Suppressor macrophage treated with lipopolysaccharide for 1 hour (primary cell): ENCODE results near the gene AUTS2.

Experiments used
- DNase-seq, 3 donors: peaks; one replicate each; pipeline ENCODE4 v3.0.0-alpha.2; 2020 to 2022

The AUTS2 gene

DNA sequence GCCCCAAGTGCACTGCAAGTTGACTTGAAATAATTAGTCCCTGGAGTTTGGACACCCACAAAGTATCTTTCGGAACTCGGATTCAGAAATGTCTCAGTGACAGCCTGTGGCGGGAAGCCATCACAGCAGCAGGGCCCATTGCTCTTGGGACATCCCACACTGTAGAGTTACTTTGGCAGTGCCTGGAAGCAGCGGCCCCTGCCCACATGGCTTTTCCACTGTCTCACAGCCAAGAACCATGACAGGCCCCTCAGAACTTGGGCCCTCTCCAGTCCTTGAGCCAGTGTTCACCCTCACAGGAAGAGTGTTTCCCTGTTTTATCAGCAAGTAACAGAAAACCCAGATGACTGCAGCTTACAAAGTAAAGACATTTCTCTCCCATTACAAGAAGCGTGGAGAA lies 1056.7 kb downstream of the AUTS2 start:
- DNase-seq = no peak

DNA sequence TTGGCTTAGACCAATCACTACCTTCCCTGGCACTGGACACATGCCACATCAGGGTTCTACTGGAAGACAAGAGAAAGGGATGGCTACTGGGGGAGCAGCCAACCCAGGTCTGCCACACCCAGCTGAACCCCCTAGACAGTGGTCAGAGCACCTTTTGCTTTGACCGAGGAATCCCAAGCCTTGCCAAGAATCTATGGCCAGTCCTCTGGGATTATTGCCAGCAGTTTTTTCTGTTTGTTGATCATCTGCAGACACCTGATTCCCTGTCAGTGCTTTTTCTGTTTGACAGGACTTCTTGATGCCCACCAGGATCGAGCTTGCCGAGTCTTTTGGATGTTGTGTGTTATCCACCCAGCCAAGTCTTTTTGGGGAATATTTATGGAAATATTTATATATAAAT lies 1057.4 kb downstream of the AUTS2 start:
- DNase-seq = no peak

DNA sequence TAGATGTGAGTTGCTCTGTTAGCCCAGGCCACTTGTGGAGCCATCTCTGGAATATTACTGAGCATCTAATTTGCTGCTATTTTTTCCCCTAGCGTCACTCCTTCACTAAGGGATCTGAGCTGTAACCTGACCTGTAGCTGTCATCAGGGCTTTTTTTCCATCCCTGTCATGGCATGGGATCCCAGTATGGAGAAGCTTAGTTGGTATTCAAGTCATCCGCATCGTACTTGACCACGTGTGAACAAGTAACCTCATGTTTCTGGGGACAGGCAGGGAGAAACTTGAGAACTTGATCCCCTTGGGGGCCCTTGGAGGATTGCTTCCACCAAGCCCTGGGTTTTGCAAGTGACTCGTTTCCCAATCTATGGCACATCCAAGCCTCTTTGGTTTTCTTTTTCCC lies 1059.3 kb downstream of the AUTS2 start:
- no peak for DNase-seq

DNA sequence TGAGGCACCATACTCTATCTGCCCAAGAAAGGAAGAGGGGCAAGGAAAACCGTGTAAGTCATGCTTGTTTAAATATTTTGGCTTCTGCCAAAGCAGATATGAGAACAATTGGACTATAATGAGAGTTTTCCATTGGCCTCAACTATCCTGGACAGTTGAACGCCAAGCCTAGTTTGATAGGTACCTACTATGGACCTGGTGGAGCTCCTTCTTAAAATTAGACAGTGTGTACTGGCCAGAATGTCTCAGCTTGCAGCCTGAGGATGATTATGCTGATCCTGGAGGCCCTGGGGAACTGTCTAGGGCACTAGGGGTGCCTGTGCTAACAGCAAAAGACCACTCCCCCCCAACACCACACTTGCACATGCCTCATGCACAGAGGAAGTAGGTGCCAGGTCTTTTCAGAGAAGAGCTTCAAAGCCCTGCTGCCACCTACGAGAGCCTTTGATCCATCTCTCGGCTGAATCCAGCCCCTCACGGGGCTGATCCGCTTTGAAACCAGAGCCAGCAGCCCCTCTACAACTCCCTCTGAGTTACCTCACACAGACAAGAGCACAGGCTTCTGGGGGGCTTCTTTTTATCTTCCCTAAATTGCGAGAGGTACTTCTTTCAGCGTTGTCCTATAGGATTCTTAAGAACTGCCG lies 1059.8 kb downstream of the AUTS2 start:
- DNase-seq = no peak

DNA sequence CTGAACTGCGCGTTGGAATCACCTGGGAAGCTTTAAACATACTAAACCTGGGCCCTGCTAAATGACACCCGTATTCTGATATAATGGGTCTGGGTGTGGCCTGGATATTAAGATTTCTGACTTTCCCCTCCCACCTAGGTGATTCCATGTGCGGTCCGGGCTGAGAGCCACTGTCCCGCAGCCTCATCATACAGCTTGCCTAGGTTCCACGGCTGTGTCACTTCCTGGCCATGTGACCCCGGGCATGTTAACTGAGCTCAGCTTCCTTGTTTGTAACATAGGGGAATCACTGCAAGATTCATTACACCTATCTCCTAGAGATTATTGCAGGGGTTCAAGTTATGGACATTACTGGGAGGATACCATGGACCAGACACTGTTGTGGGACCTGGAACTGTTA lies 1061.0 kb downstream of the AUTS2 start:
- peak in 1 of 3 donors; percentile 1 for DNase-seq

DNA sequence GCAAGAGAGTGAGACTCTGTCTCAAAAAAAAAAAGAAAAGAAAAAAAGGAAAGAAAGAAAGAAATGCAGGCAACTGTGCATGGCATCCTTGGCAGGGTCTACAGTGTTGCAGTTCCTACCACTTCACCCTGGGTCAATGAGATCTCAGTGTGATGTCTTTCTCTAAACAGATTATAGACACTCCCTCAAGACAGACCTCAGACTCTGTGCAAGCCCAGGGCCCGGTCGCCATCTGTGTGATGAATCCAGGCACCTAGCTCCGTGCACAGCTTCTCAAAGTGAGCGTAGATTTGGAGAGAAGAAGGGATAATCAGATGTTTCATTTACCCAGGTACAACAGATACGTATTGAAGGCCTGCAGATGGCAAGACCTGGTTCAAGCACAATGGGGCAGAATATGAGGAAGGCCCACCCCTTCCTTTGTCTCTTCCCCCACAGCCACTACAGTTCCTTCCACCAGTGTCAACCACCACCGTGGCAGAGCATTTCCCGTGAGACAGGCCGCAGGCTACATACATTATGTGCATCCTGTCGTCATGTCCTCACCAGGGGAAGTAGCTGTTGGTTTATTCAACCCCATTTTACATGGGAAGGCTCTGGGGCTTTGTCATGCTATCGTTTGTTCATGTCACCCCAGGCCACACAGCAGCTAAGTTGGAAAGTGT lies 1062.0 kb downstream of the AUTS2 start:
- no peak for DNase-seq

DNA sequence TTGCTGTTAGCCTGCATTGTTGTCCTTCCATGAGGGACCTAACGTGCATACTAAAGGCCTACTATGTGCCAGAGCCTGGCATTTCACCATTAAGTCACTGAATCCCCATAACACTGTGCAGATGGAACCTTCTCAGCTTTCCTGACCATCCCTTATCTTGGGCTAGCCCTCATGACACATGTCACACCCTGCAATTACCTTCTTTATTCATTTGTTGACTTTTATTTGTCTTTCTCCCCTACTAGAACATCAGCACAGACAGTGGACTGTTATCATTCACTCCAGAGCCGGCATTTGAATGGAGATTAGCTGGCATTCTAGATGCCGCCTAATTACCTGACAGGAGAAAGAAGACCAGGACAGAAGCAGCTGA lies 1062.5 kb downstream of the AUTS2 start:
- DNase-seq = no peak

DNA sequence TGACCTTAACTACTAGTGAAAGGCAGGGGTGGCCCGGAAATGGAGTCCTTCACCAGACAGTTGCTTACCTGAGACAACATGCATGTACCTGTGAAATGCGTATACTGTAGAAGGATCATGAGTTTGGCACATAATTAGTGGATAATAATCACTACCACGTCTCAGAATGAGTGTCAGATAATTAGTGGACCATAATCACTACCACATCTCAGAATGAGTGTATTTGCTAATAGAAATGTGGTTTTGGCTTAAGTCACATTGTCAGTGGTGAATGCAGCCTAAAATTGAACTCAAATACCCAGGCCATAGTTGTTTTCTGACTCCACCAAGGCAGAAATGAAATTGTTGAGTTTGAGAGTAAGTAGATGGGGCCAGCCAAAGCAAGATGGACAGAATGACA lies 1065.4 kb downstream of the AUTS2 start:
- no peak for DNase-seq

DNA sequence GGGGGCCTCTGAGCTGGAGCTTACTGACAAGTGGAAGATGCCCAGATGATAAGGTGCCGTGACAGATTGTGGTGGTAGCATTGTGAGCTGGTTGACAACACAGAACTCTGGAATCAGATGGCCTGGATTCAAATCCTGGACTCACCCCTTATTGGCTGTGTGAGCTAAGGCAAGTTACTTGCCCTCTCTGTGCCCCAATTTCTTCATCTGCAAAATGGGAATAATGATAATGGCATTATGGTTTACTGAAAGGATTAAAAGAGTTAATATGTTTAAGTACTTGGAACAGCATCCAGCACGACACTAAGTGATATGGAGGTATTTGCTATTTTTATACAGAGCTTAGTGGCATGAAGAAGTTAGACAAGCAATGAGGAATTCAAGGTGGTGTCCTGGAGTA lies 1067.7 kb downstream of the AUTS2 start:
- DNase-seq = no peak

DNA sequence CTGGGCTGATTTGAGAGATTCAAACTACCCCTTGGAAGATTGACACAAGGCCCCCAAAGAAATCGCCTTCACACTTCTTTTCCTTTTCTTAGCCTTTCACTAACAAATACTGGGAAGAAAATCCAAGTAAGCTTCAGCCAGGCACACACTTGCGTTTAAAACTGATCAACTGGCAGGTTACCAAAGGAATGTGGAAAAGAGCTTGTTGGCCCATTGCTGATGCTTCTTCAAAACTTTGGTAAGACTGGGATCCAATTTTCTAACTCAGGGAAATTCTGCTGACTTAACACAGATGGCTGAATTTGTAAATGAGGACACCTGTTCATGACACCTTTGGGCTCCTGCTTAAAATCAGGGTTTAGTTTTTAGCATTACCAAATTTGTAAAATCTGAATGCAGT lies 1069.1 kb downstream of the AUTS2 start:
- no peak for DNase-seq

DNA sequence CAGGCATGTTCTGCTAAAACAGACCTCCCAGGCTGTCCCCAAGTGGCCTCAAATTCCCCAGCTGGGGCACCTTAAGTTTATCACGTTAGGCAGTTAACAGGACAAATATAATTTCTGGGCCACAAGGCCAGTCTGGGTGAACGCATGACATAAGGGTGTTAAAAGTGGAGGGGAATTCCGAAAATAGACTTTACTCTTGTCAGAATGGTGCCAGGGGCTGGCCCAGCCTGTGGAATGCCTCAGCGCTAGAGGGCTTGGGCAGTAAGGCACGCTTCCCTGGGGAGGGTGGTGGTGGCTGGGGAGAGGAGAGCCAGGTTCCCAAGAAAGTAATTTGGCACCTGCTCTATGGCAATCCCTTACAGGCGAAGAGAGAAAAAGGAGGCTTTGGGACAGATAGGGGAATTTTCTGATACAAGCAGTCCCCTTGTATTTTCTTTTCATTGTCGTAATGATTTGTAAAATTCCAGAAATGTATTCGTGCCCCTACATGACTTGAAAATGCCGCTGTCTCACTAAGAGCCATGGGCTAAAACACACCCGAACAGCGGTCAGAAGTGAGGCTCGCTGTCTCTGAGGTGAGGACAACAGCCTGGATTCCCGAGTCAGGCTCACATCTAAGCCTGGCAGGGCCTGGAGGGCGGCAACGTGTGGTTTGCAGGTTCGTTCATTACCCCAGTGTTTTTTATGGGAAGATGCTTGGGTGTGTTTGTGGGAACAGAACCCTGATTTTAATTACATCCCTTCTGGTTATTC lies 1070.5 kb downstream of the AUTS2 start:
- no peak for DNase-seq

DNA sequence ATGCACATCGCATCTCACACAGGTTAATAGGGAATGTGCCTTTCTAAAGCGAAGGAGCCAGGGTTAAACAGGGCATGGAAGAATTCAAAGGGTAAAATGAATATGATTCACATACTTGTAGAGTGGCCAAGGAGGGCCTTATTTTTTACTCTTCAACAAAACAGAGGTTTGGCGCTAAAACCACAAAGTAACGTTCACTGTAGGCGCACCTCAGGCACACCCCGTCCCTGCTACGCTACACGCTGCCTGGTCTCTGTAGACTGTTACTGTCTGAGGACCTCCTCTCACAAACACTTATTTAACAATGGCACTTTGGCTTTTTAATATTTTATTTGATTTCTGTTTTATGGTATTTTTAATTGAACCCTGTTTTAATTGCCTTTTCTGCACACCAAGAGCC lies 1071.6 kb downstream of the AUTS2 start:
- no peak for DNase-seq

DNA sequence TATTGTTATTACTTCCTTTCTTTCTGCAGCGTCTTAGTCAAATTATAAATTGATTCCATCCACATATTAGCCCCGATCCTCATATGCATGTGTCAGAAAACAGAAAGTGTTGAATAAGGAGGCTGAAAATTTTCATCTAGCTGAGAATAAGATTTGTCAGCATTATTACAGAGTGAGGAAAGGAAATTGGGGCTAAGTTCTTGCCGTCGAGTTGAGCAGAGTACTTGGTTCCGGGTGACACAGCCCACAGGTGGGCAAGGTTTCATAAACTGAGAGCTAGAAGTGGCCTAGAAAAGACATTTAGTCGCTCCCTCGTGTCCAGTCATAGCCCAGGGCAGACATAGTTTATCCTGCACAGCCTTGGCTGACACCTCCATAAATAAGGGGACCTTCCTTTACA lies 1072.0 kb downstream of the AUTS2 start:
- no peak for DNase-seq

DNA sequence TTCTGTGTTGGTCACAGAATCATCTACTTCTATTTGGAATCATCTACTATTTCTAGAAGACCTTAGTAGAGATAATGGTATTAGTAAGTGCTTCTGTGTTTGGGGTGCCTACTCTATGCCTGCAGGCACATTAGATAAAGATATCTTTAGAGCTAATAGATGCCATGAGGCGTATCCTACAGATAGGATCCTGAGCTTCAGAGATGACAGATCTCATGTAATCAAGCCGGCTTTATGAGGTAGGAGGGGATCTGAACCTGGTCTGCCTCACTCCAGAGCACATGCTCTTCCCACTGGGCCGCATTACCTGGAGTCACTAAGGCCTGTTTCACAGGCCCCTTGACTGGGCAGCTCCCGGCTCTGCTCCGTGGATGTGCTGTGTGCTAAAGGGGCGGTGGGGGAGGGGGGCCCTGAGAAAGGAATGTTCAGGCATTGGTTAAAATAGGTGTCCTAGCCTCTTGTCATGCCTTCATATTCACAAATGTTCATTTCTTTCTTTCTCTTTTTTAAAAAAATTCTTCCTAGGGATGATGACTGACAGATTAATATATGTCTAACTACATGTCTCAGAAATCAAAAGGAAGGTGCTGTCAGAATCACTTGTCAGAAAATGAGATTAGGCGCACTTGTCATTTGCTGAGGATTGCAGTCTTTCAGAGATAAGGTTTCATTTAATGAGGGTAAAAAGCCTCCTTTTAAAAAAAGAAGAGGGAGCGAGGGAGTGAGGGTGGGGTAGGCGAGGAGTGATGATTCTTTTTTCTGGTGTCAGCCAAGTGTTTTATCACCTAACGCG lies 1075.7 kb downstream of the AUTS2 start:
- DNase-seq = no peak

DNA sequence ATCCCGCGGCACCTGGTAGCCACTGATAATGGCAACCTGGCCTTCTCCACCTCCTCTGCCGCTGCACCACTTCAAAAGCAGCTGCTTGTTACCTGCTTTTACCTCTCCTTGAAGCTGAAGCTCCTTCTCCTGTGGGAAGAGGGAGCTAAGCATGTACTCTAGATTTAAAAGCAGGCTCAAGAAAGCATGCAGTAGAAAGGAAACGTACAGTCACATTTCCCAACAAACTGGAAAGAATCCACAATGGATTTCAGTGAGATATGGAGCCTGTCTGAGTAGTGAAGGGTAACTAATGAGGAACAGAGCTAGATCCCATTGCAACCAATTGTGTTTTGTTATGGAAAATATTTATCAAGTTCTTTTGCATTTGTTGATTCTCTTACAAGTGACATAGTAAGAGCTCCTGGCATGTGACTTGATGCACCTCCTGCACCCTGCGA lies 1076.3 kb downstream of the AUTS2 start:
- no peak for DNase-seq

DNA sequence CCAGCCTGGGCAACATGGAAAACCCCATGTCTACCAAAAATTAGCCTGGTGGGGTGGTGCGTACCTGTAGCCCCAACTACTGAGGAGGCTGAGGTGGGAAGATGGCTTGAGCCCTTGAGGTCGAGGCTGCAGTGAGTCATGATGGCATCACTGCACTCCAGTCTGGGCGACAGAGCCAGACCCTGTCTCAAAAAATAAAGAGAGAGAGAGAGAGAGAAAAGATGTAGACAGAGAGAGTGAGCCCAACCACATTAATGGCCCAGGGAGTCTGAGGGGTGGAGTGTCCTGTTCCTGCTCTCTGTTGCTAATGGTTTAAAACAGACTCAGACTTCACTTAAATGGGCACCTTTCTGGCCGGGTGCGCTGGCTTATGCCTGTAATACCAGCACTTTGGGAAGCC lies 1078.0 kb downstream of the AUTS2 start:
- DNase-seq = no peak

DNA sequence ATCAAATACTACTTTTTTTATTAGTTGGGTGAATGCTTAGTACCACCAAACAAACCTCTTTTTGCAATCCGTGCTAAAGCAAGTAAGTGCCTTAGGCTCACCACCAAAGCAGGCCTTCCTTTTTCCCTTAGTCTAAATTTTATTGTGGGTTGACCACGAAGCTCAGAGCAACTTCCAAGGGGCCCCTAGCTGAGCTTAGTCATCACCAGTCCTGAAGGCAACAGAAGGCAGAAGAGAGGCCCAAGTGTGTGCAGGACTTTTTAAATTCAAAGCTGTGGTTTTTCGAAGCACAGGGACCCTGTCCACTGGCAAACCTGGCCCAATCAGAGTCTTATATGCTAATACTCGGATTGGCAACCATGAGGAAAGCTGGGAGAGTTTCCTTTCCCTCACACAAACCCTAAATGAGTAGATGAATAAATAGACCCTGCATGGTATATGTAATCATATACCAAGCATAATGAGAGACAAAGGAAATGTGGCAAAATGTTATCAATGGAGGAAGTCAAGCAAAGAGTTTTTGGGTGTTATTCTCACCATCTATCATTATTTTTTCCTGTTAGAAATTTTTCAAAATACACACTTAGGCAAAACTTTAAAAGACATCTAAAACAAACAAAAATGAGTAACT lies 1080.5 kb downstream of the AUTS2 start:
- peak in 1 of 3 donors; percentile 11 for DNase-seq

DNA sequence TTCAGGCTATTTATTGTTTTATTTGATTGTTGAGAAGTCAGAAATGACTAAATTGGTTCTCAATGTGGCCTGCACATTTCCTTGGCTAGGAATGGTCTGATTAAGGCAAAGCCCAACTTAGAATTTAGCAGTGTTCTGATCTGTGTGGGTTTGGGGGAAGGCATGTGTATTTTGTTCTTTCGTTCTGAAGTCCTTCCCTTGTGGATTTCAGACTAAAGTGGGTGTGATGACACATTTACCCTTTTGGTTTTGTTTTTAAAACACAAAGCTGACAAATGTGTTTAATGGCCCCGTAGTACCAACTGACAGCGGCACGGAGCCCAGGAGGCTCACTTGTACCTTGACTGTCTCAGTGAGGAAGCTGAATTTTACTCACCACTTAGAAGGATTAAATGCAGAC lies 1081.4 kb downstream of the AUTS2 start:
- no peak for DNase-seq

DNA sequence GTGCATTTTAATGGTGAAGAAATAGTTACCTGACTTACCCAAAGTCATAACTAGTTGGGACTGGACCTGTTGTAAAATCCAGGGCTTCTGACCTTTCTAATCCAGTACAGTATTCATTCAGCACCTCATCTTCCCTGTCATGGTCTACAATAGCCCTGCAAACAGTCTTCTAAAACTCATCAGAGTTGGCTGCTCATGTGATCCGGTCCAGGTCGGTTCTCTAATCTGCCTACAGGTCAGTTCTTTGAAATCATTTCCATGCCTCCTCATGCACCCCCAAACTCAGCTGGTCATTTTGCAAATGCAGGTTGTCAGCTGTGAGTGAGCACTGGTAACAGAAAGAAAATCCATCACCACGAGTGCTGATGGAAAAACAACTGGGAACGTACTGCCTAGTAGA lies 1082.0 kb downstream of the AUTS2 start:
- no peak for DNase-seq

DNA sequence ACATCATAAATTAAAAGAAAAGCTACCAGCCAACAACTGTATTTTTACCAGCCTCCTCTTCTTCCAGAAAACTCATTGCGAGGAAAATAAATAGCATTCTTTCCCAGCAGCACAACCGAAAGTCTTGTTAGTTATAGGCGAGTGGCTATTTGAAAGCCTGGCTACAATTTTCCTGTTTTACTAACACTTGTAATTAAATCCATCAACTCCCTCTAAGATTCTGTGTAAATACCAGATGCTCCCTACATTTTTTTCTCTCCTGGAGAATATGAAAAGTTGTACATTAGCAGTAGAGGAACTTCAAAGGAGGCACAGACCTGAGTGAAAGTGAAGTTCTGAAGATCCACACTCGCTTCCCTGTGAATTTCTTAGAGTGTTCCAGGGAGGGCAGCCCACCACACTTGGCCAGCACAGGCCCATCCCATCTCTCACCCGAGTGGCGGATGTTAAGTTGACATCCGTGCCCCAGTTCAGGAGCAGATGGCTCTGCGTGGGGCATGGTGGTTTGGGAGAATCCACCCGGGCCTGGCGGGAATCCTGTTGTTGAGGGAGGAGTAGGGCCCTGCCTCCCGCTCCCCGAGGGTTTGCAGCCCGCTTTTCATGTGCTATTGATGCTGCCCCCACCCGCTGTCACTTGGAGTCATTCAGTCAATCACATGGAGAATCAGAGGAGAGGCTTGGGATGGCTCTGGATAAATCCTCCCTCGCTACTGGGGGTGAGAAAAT lies 1082.6 kb downstream of the AUTS2 start:
- DNase-seq = no peak

DNA sequence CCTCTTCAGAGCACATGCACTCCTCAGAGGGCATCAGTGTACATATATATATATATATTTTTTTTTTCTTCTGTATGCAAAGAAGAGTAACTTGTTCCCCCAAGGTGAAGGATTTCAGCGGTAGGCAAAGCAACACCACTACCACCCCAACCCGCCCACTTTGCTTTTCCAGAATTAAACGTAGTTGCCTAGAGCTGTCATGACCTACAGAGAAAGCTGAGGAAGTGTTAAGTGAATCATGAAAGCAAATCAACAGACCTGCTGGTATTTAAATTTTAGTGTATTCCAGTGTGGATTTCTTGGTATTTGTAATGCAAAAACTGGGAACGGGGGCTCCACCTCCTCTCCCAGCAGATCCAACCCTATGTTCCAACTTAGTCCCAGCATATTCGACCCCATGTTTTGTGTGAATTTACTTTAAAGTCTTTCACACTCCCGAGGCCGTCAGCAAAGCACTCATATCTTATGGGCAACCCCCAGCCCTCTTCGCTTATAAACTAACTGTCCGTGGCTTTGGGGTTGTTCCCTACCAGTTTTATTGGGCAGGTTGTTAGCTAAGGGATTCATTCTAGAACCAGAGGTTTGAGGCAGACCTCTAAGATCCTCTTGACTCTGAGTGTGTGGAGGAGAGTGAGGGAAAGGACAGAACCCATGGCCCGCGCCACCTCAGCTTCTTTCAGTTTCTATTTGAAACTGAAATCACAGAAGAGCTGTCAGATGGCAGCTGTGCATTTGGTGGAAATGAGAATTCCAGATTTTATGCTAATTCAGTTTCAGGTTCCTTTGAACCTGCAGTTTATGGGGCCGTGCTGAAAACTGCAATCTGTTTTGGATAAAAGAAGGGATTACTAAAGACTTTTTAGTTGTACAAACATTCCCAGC lies 1083.4 kb downstream of the AUTS2 start:
- DNase-seq = peak in 2 of 3 donors; percentile 12 to 25
